GOT3 (cell line): ENCODE measurements around the gene OR2V1.
"Not testable (repeated sequence)": the region's sequence is repeated elsewhere in the genome, so short reads cannot be mapped to it uniquely, and the experiment has no call there.

ENCODE experiments used
- DNase-seq: peaks from one replicate; lab custom pipeline; 2025; ENCODE audit warnings: mixed read lengths; lab: John Stamatoyannopoulos, UW

OR2V1 gene

GRCh38 chr5:181127907-181128626, 2.9 kb downstream of the OR2V1 start:
- no peak for DNase-seq

GRCh38 chr5:181127456-181127855, 3.5 kb downstream of the OR2V1 start:
- DNase-seq, result no peak

- no peak for DNase-seq
Measured at GRCh38 chr5:181126841-181127240, 4.1 kb downstream of the OR2V1 start.

GRCh38 chr5:181124526-181124925, 6.4 kb downstream of the OR2V1 start:
- DNase-seq, result no peak

GRCh38 chr5:181121675-181122561, 9.1 kb downstream of the OR2V1 start:
- DNase-seq, result no peak

GRCh38 chr5:181120761-181121160, 10.2 kb downstream of the OR2V1 start:
- no peak for DNase-seq

GRCh38 chr5:181120306-181120705, 10.7 kb downstream of the OR2V1 start:
- DNase-seq, result no peak

GRCh38 chr5:181119105-181119504, 11.9 kb downstream of the OR2V1 start:
- DNase-seq, result no peak

GRCh38 chr5:181118369-181118768, 12.6 kb downstream of the OR2V1 start:
- no peak for DNase-seq

- no peak for DNase-seq
Measured at GRCh38 chr5:181114844-181115778, 15.9 kb downstream of the OR2V1 start.

GRCh38 chr5:181114284-181114843, 16.6 kb downstream of the OR2V1 start:
- DNase-seq, result no peak

GRCh38 chr5:181113572-181113971, 17.4 kb downstream of the OR2V1 start:
- not testable (repeated sequence) for DNase-seq

GRCh38 chr5:181112476-181112875, 18.5 kb downstream of the OR2V1 start:
- no peak for DNase-seq

GRCh38 chr5:181111010-181111409, 20.0 kb downstream of the OR2V1 start:
- no peak for DNase-seq

- DNase-seq, result no peak
Measured at GRCh38 chr5:181109489-181110013, 21.4 kb downstream of the OR2V1 start.

GRCh38 chr5:181108578-181109165, 22.3 kb downstream of the OR2V1 start:
- no peak for DNase-seq

- DNase-seq, result no peak
Measured at GRCh38 chr5:181107699-181108098, 23.3 kb downstream of the OR2V1 start.

- DNase-seq, result no peak
Measured at GRCh38 chr5:181105391-181106025, 25.5 kb downstream of the OR2V1 start.

- not testable (repeated sequence) for DNase-seq
Measured at GRCh38 chr5:181104606-181105390, 26.2 kb downstream of the OR2V1 start.

GRCh38 chr5:181104259-181104568, 26.8 kb downstream of the OR2V1 start:
- not testable (repeated sequence) for DNase-seq
